ENCODE results near the gene CNN2. TPM values are rescaled to one million over a fixed set of nuclear protein-coding genes. Genes with fewer than 3 reads are reported as not detected.

The CNN2 gene
- total RNA-seq, 4 donors from 2014 or later = 39.6 to 75.4 (median 60.8) TPM

DNA sequence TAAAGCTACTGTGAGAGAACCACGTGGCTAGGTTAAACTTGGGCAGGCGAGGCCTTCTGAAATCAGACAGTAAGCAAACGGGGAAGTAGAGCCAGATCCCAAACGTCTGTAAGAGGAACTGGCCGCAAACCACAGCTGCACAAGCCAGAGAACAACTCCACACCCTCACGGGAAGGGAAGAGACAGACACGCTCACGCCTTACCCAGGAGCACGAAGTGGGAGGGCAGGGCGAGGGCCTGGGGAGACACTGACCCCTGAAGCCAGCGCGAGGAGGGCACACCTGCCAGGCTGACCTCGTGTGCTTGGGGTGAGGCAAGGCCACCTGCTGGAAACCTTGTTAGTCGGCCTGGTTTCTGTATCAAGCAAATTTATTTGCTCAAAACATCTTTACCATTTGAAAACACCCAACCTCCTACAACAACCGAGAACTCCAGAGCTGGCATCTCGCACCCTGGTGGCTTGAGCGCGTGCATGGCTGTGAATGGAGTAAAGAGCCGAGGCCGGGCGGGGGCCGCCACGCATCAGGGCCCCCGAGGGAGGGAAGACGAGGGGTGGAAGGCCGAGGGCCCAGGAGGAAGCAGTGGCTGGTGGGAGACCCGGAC is 61.5 kb downstream of the CNN2 start:
- DNase-seq (ENCODE audit: low spot score) (no peak), ATAC-seq (ENCODE audit: low FRiP score) (no peak)
- TF ChIP-seq, protein P1, sequence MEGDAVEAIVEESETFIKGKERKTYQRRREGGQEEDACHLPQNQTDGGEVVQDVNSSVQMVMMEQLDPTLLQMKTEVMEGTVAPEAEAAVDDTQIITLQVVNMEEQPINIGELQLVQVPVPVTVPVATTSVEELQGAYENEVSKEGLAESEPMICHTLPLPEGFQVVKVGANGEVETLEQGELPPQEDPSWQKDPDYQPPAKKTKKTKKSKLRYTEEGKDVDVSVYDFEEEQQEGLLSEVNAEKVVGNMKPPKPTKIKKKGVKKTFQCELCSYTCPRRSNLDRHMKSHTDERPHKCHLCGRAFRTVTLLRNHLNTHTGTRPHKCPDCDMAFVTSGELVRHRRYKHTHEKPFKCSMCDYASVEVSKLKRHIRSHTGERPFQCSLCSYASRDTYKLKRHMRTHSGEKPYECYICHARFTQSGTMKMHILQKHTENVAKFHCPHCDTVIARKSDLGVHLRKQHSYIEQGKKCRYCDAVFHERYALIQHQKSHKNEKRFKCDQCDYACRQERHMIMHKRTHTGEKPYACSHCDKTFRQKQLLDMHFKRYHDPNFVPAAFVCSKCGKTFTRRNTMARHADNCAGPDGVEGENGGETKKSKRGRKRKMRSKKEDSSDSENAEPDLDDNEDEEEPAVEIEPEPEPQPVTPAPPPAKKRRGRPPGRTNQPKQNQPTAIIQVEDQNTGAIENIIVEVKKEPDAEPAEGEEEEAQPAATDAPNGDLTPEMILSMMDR (IDR thresholded peaks at IDR 0.05) = no peak

DNA sequence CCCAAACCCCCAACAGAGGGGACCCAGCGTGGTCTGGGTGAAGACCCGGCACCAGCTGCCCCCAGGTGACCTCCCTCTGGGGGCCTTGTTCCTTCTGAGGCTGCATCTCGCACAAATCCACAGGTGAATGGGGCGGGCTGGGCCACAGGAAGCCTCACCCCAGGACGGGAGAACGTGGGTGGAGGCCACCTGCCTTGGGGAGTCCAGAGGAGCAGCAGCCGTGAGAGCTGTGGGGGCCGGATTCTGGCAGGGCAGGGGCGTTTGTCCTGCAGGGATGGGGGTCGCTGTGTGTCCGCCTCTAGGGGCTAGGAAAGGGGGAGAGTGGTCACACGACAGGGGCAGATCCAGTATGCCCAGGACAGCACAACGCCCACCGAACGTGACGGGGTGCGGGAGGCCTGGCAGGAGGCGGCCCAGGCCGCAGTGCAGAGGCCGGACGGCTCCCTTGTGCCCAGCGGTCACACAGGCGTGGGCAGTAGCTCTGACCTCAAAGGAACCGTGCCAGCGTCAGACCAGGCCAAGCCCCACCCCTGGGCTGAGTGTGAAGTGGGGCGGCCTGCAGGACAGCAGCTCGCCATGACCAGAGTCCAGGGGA is 62.1 kb downstream of the CNN2 start:
- no peak for DNase-seq (ENCODE audit: low spot score)
- TF ChIP-seq, protein P1 (IDR thresholded peaks at IDR 0.05) = no peak
- no peak for ATAC-seq (ENCODE audit: low FRiP score)

Small RNA genes lying within 50 kb of the gene (small RNA-seq; reads per million reads assigned to genes)
- gene RNU6-2 = not detected

Other genes starting within 250 kb of the CNN2 start
- 100 to 1,000 TPM; 106 to 195 (median 137) TPM for gene PTBP1, start 229.2 kb upstream of the CNN2 start, total RNA-seq
- gene PLPPR3, start 204.7 kb upstream of the CNN2 start, total RNA-seq = not detected
- gene AZU1, start 198.8 kb upstream of the CNN2 start, total RNA-seq = 1 to 10 TPM in 1 of 4 donors, not detected in 3; 1.1 TPM
- not detected for gene PRTN3, start 185.6 kb upstream of the CNN2 start, total RNA-seq
- 1 to 10 TPM in 2 of 4 donors, under 1 TPM in 1, not detected in 1; 0.72 to 7.7 (median 1.0) TPM for gene ELANE, start 174.3 kb upstream of the CNN2 start, total RNA-seq
- gene CFD, start 166.9 kb upstream of the CNN2 start, total RNA-seq = 1,000 to 10,000 TPM; 1,367 to 3,469 (median 2,171) TPM
- gene MED16, start 133.4 kb upstream of the CNN2 start, total RNA-seq = 10 to 100 TPM; 20.1 to 34.0 (median 24.5) TPM
- gene RNU6-9, start 133.1 kb upstream of the CNN2 start, total RNA-seq = not detected
- gene R3HDM4, start 113.4 kb upstream of the CNN2 start, total RNA-seq = 10 to 100 TPM; 27.1 to 55.2 (median 44.4) TPM
- under 1 TPM in 1 of 4 donors, not detected in 3; 0.24 TPM for gene KISS1R, start 109.3 kb upstream of the CNN2 start, total RNA-seq
- gene ARID3A, start 100.6 kb upstream of the CNN2 start, total RNA-seq = 10 to 100 TPM in 2 of 4 donors, 1 to 10 TPM in 2; 3.7 to 15.1 (median 7.7) TPM
- 10 to 100 TPM; 22.8 to 69.4 (median 37.5) TPM for gene WDR18, start 42.3 kb upstream of the CNN2 start, total RNA-seq
- gene GRIN3B, start 26.2 kb upstream of the CNN2 start, total RNA-seq = under 1 TPM in 1 of 4 donors, not detected in 3; 0.24 TPM
- gene TMEM259, start 5.5 kb upstream of the CNN2 start, total RNA-seq = 100 to 1,000 TPM; 112 to 164 (median 161) TPM
- gene RNU6-2, start 5.1 kb upstream of the CNN2 start, total RNA-seq = not detected
- gene ABCA7, start 13.5 kb downstream of the CNN2 start, total RNA-seq = 10 to 100 TPM; 10.3 to 29.8 (median 15.9) TPM
- 10 to 100 TPM; 21.4 to 97.6 (median 36.3) TPM for gene ARHGAP45, start 40.6 kb downstream of the CNN2 start, total RNA-seq
- gene POLR2E, start 68.8 kb downstream of the CNN2 start, total RNA-seq = 100 to 1,000 TPM; 151 to 216 (median 188) TPM
- gene GPX4, start 77.4 kb downstream of the CNN2 start, total RNA-seq = 1,000 to 10,000 TPM in 1 of 4 donors, 100 to 1,000 TPM in 3; 429 to 1,640 (median 892) TPM
- gene SBNO2, start 147.7 kb downstream of the CNN2 start, total RNA-seq = 100 to 1,000 TPM in 1 of 4 donors, 10 to 100 TPM in 3; 33.1 to 208 (median 61.9) TPM
- 10 to 100 TPM; 38.0 to 48.4 (median 44.2) TPM for gene STK11, start 179.2 kb downstream of the CNN2 start, total RNA-seq
- gene CBARP, start 211.4 kb downstream of the CNN2 start, total RNA-seq = 10 to 100 TPM in 1 of 4 donors, 1 to 10 TPM in 1, under 1 TPM in 1, not detected in 1; 0.63 to 19.6 (median 2.2) TPM
- 10 to 100 TPM; 46.4 to 76.0 (median 60.2) TPM for gene ATP5F1D, start 215.1 kb downstream of the CNN2 start, total RNA-seq
- 10 to 100 TPM; 24.5 to 68.6 (median 44.1) TPM for gene MIDN, start 222.0 kb downstream of the CNN2 start, total RNA-seq
- gene CIRBP, start 242.7 kb downstream of the CNN2 start, total RNA-seq = 100 to 1,000 TPM; 292 to 484 (median 372) TPM
- 10 to 100 TPM; 47.2 to 69.1 (median 59.3) TPM for gene FAM174C, start 248.9 kb downstream of the CNN2 start, total RNA-seq

Measured in omental fat pad (tissue), 4 donors.